Testis (tissue), 3 donors: Measurements from ENCODE around the gene PPP6R2. TPM values are rescaled to one million over a fixed set of nuclear protein-coding genes. Genes with fewer than 3 reads are reported as not detected.

ENCODE experiments used
- DNase-seq: peaks from one replicate; pipeline ENCODE4 v3.0.0-alpha.2; 2019
- H3K27ac ChIP-seq, 2 donors: fragments of 200-600 bp; sonication (generic); one replicate each; pipeline ENCODE4 v1.5.1; 2019
- H3K27me3 ChIP-seq: fragments of 200-600 bp; sonication (generic); one replicate; pipeline ENCODE4 v1.5.1; 2019
- H3K36me3 ChIP-seq: fragments of 200-600 bp; sonication (generic); one replicate; pipeline ENCODE4 v1.5.1; 2017; ENCODE audit warnings: low read depth; ENCODE audit errors: missing control alignments
- H3K4me1 ChIP-seq: fragments of 200-600 bp; sonication (generic); one replicate; pipeline ENCODE4 v1.5.1; 2019
- H3K4me3 ChIP-seq, 2 donors: fragments of 200-600 bp; sonication (generic); one replicate each; pipeline ENCODE4 v1.5.1; 2017 to 2019
- H3K9me3 ChIP-seq: fragments of 200-600 bp; sonication (generic); one replicate; pipeline ENCODE4 v1.5.1; 2017
- CTCF ChIP-seq, 3 experiments: fragments of 450-650 bp in 2 of 3; fragments of 200-600 bp in 1 of 3; sonication (generic) in 1 of 3; IDR thresholded peaks; one replicate each; pipeline ENCODE4 v1.5.1; 2016 to 2019; ENCODE audit warnings: antibody characterized with exemption in 3 of 3, mild to moderate bottlenecking in 2 of 3, moderate library complexity in 1 of 3
- POLR2A ChIP-seq: fragments of 450-650 bp; IDR thresholded peaks from one replicate; pipeline ENCODE4 v1.6.1; 2017; ENCODE audit warnings: antibody characterized with exemption, mild to moderate bottlenecking, moderate library complexity
- WGBS, 2 donors: methylation state at CpG; one replicate each; pipeline ENCODE4 v1.1.5; 2018; 5-methylcytosine and 5-hydroxymethylcytosine counted together
- intact Hi-C: fragments of 100-400 bp; cut with DNase I; formaldehyde crosslinking; loops from one replicate; pipeline ENCODE4 v1.15.1; 2023; ENCODE audit warnings: low total_unique reads
- polyA plus RNA-seq: library from polyadenylated mRNA; stranded (reverse); fragments of 350-450 nt; fragmentation: Illumina TruSeq; extraction: RNeasy Lipid Tissue Mini Kit (QIAGEN cat#74804); gene quantifications from one replicate; pipeline ENCODE4 v1.2.3, GENCODE V29; 2014; ENCODE audit warnings: low read depth, low replicate concordance; ENCODE audit not compliant: insufficient read depth
- total RNA-seq, 2 donors: library from RNA; depleted of rRNA; stranded (reverse); fragments of >200 nt; gene quantifications; one replicate each; pipeline ENCODE4 v1.2.3, GENCODE V29; 2016

Gene PPP6R2
- total and polyA plus RNA-seq, 3 donors from 2014 or later: 123 to 142 (median 138) TPM

GRCh38 chr22:50475652-50476002, 132.5 kb downstream of the PPP6R2 start:
- Histone ChIP-seq H3K27ac (no peak overlapping the region), H3K36me3 (no peaks in the 10 kb centered on the region), H3K9me3 (no peaks in the 10 kb centered on the region), H3K4me1 (peaks cover 14% of the 10 kb centered on the region), H3K4me3 (no peak overlapping the region), H3K27me3 (no peaks in the 10 kb centered on the region)
- intact Hi-C loops: no loop called here
- 85 to 93% methylated on average over 6 of the region's 6 CpGs for WGBS, 2 donors
- no peak for DNase-seq
- TF ChIP-seq CTCF (IDR thresholded peaks at IDR 0.05) (no peak), POLR2A (no peak)

DNA sequence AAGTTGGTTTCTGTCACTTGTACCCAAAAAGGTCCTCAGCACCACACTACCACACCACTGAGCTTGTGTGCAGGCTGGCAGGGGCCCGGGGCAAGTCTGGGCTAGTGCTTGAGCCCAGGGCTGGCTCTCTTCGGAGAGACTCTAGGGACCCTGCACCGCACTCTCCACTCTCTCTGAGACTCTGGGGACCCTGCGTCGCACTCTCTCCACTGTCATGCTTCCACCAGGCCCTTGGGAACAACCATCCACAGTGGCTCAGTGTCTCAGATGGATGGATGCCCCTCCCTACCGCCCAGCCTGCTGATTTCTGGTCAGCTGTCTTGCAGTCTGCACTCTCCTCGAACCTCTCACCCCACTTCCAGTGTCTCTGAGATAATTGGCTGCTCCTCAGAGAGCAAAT, 133.7 kb downstream of the PPP6R2 start:
- 82 to 86% methylated on average over 7 of the region's 7 CpGs for WGBS, 2 donors

DNA sequence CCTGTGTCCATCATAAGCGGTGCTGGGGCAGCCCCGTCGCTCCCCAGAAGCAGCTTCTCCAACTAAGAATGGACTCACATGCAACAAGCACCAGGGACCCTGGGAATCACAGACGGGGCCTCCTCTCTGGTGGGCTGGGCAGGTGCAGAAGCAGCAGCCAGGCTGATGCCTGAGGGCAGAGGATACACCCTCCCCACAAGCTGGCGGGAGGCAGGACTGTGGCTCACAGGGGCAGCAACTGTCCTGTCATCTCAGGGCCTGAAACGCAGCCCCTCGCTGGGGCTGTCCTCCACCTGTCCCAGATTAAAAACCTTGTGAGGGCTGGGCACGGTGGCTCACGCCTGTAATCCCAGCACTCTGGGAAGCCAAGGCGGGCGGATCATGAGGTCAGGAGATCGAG, 134.8 kb downstream of the PPP6R2 start:
- Histone ChIP-seq H3K4me3 (no peak overlapping the region), H3K27ac (no peak overlapping the region), H3K27me3 (no peaks in the 10 kb centered on the region), H3K36me3 (no peaks in the 10 kb centered on the region), H3K4me1 (peaks cover 10% of the 10 kb centered on the region), H3K9me3 (no peaks in the 10 kb centered on the region)
- intact Hi-C loops: no loop called here
- no peak for DNase-seq
- no peak for TF ChIP-seq POLR2A
- no peak for TF ChIP-seq CTCF (IDR thresholded peaks at IDR 0.05)
- WGBS, 2 donors: 92 to 93% methylated on average over 10 to 12 of the region's 12 CpGs

More for the DNA sequence above, 133.7 kb downstream of the PPP6R2 start:
- Histone ChIP-seq H3K27ac (no peak overlapping the region), H3K9me3 (no peaks in the 10 kb centered on the region), H3K4me3 (no peak overlapping the region), H3K27me3 (no peaks in the 10 kb centered on the region), H3K4me1 (peaks cover 10% of the 10 kb centered on the region), H3K36me3 (no peaks in the 10 kb centered on the region)
- no peak for TF ChIP-seq POLR2A
- TF ChIP-seq CTCF (IDR thresholded peaks at IDR 0.05): no peak
- intact Hi-C loops: no loop called here
- DNase-seq: no peak

- intact Hi-C loops: no loop called here
- no peak for TF ChIP-seq POLR2A
- no peak for TF ChIP-seq CTCF (IDR thresholded peaks at IDR 0.05)
Measured at GRCh38 chr22:50479721-50480120, 136.6 kb downstream of the PPP6R2 start.

GRCh38 chr22:50481045-50481439, 137.9 kb downstream of the PPP6R2 start:
- WGBS, 2 donors: 0 to 2% methylated on average over 3 to 45 of the region's 45 CpGs
- H3K9me3 ChIP-seq: no peaks in the 10 kb centered on the region
- intact Hi-C loops: no loop called here
- H3K4me1 ChIP-seq: no peaks in the 10 kb centered on the region
- no peak for DNase-seq
- no peak overlapping the region for H3K27ac ChIP-seq
- TF ChIP-seq POLR2A (no peak), CTCF (IDR thresholded peaks at IDR 0.05) (no peak)
- H3K36me3 ChIP-seq: no peaks in the 10 kb centered on the region
- no peaks in the 10 kb centered on the region for H3K27me3 ChIP-seq
- peak overlapping the region; percentile 37 to 50 for H3K4me3 ChIP-seq

More at GRCh38 chr22:50479721-50480120, 136.6 kb downstream of the PPP6R2 start:
- DNase-seq: no peak
- Histone ChIP-seq H3K9me3 (no peaks in the 10 kb centered on the region), H3K27me3 (no peaks in the 10 kb centered on the region), H3K27ac (no peak overlapping the region), H3K36me3 (no peaks in the 10 kb centered on the region), H3K4me1 (no peaks in the 10 kb centered on the region), H3K4me3 (no peak overlapping the region)
- WGBS, 2 donors: 70 to 79% methylated on average over 11 of the region's 11 CpGs
